ENCODE measurements around the gene MAVS. TPM values are rescaled to one million over a fixed set of nuclear protein-coding genes. Genes with fewer than 3 reads are reported as not detected.

The MAVS gene
- total RNA-seq, 1 experiment from 2014 or later, result 23.4 TPM

DNA sequence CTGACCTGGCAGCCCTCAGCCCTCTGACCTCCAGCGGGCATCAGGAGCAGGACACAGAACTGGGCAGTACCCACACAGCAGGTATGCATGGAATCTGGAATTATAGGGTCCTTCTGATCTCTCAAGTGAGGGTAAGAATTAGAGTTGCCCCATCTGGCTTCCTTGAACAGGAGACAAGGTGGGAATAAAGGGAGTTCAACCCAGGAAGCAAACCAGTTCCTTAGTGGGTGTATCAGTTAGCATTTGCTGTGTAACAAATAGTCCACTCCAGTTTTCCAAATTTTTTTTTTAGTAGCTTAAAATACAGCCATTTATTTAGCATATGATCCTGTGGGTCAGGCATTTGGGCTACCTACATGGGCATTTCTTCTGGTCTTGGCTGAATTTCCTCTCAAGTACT is 15.7 kb downstream of the MAVS start:
- ATAC-seq (no peak), DNase-seq (ENCODE audit: low spot score) (no peak)
- CTCF ChIA-PET, result no interaction called here
- Mint-ChIP-seq H3K27me3 (ENCODE audit: low read depth) (no peaks in the 10 kb centered on the region), H3K36me3 (peaks cover 47% of the 10 kb centered on the region), H3K27ac (no peak overlapping the region), H3K4me3 (no peak overlapping the region), H3K9me3 (peaks cover 5% of the 10 kb centered on the region), H3K4me1 (no peaks in the 10 kb centered on the region)
- POLR2A ChIA-PET, result no interaction called here
- TF ChIP-seq JUN (CRISPR knock-in tag; IDR thresholded peaks at IDR 0.05) (no peak), MLX (CRISPR knock-in tag; IDR thresholded peaks at IDR 0.05) (no peak), RORB (CRISPR knock-in tag; IDR thresholded peaks at IDR 0.05) (no peak), FOXK1 (CRISPR knock-in tag; IDR thresholded peaks at IDR 0.05) (no peak), RELA (CRISPR knock-in tag; IDR thresholded peaks at IDR 0.05; ENCODE audit: borderline replicate concordance) (no peak), CBFB (CRISPR knock-in tag; IDR thresholded peaks at IDR 0.05; ENCODE audit: low read depth) (no peak), CREM (CRISPR knock-in tag; IDR thresholded peaks at IDR 0.05) (no peak), NR3C1 (CRISPR knock-in tag; conservative IDR thresholded peaks at IDR 0.05; ENCODE audit: low read depth) (no peak), GTF2I (CRISPR knock-in tag; conservative IDR thresholded peaks at IDR 0.05) (no peak), E2F4 (CRISPR knock-in tag; IDR thresholded peaks at IDR 0.05; ENCODE audit: borderline replicate concordance, low read depth) (no peak), NFYB (CRISPR knock-in tag; conservative IDR thresholded peaks at IDR 0.05; ENCODE audit: low read depth) (no peak), HMGA2 (CRISPR knock-in tag; IDR thresholded peaks at IDR 0.05) (no peak), CDX4 (CRISPR knock-in tag; IDR thresholded peaks at IDR 0.05; ENCODE audit: borderline replicate concordance) (no peak)
- TF ChIP-seq, protein P1, sequence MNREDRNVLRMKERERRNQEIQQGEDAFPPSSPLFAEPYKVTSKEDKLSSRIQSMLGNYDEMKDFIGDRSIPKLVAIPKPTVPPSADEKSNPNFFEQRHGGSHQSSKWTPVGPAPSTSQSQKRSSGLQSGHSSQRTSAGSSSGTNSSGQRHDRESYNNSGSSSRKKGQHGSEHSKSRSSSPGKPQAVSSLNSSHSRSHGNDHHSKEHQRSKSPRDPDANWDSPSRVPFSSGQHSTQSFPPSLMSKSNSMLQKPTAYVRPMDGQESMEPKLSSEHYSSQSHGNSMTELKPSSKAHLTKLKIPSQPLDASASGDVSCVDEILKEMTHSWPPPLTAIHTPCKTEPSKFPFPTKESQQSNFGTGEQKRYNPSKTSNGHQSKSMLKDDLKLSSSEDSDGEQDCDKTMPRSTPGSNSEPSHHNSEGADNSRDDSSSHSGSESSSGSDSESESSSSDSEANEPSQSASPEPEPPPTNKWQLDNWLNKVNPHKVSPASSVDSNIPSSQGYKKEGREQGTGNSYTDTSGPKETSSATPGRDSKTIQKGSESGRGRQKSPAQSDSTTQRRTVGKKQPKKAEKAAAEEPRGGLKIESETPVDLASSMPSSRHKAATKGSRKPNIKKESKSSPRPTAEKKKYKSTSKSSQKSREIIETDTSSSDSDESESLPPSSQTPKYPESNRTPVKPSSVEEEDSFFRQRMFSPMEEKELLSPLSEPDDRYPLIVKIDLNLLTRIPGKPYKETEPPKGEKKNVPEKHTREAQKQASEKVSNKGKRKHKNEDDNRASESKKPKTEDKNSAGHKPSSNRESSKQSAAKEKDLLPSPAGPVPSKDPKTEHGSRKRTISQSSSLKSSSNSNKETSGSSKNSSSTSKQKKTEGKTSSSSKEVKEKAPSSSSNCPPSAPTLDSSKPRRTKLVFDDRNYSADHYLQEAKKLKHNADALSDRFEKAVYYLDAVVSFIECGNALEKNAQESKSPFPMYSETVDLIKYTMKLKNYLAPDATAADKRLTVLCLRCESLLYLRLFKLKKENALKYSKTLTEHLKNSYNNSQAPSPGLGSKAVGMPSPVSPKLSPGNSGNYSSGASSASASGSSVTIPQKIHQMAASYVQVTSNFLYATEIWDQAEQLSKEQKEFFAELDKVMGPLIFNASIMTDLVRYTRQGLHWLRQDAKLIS (CRISPR knock-in tag; IDR thresholded peaks at IDR 0.05; ENCODE audit: borderline replicate concordance), result no peak

GRCh38 chr20:3863317-3863716 is 16.7 kb downstream of the MAVS start:
- Mint-ChIP-seq H3K27me3 (ENCODE audit: low read depth) (no peaks in the 10 kb centered on the region), H3K36me3 (peaks cover 41% of the 10 kb centered on the region), H3K4me1 (no peaks in the 10 kb centered on the region), H3K9me3 (peaks cover 5% of the 10 kb centered on the region), H3K4me3 (no peak overlapping the region), H3K27ac (no peak overlapping the region)
- DNase-seq (ENCODE audit: low spot score) (no peak), ATAC-seq (no peak)
- ChIA-PET POLR2A (no interaction called here), CTCF (no interaction called here)
- no peak for TF ChIP-seq ZNF138 (CRISPR knock-in tag; conservative IDR thresholded peaks at IDR 0.05)
- TF ChIP-seq TP53 (CRISPR knock-in tag; IDR thresholded peaks at IDR 0.05), result no peak
- no peak for TF ChIP-seq NR2C2 (CRISPR knock-in tag; IDR thresholded peaks at IDR 0.05)
- no peak for TF ChIP-seq ARID4B (CRISPR knock-in tag; IDR thresholded peaks at IDR 0.05; ENCODE audit: borderline replicate concordance)
- no peak for TF ChIP-seq ZNF423 (CRISPR knock-in tag; IDR thresholded peaks at IDR 0.05)
- no peak for TF ChIP-seq NFE2L1 (CRISPR knock-in tag; IDR thresholded peaks at IDR 0.05)
- no peak for TF ChIP-seq RELA (CRISPR knock-in tag; IDR thresholded peaks at IDR 0.05; ENCODE audit: borderline replicate concordance)
- TF ChIP-seq STAT6 (CRISPR knock-in tag; conservative IDR thresholded peaks at IDR 0.05; ENCODE audit: low read depth), result no peak
- TF ChIP-seq ZNF219 (CRISPR knock-in tag; IDR thresholded peaks at IDR 0.05; ENCODE audit: borderline replicate concordance), result no peak
- no peak for TF ChIP-seq ZBTB21 (CRISPR knock-in tag; IDR thresholded peaks at IDR 0.05; ENCODE audit: borderline replicate concordance)
